OCI-M2 (cell line): Measurements from ENCODE around the gene SPRR3.

Experiments used
- DNase-seq: peaks from one replicate; lab custom pipeline; 2025; ENCODE audit not compliant: unreplicated experiment; lab: John Stamatoyannopoulos, UW

Gene SPRR3

DNA sequence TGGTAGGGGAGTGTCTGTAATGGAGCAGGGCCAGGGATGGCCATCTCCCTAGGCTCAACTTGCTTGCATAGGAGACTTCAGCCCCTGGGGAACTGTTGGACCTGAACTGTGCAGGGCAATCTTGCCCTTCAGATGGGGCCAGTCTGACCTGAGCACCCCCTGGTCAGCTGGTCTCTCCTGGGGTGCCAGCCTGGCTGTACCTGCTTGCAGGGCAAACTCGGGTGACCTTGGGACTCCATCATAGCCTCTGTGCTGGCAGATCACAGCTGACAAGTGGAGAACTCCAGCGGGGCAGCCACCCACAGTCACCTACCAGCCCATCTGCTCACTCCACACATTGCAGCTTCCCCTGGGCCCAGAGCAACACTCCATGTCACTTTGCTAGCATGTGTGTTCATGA, 47.7 kb downstream of the SPRR3 start:
- DNase-seq: no peak
